GM12878 (cell line): ENCODE data around the gene TMPRSS6. TPM values are rescaled to one million over a fixed set of nuclear protein-coding genes. Genes with fewer than 3 reads are reported as not detected.

ENCODE experiments used
- ATAC-seq: fragments of 200-7000 bp; cut with Tn5 transposase; 3 replicates; pipeline ENCODE4 v1.9.1; 2020; ENCODE audit warnings: mild to moderate bottlenecking, moderate library complexity
- BruUV-seq: library from RNA; stranded (reverse); fragments of 400-500 nt; replicated peaks from 2 replicates; lab custom pipeline; 2021; lab: Mats Ljungman, UMichigan
- CTCF ChIA-PET: fragments of 300-600 bp; sonication (Branson Sonifier 250); formaldehyde crosslinking; extraction: SDS; loops from one replicate; lab custom pipeline; 2021; ENCODE audit warnings: inconsistent platforms; lab: Yijun Ruan, JAX
- POLR2A ChIA-PET: fragments of 350-600 bp; formaldehyde crosslinking; extraction: SDS; loops from one replicate; lab custom pipeline; 2021; ENCODE audit warnings: inconsistent platforms; lab: Charles Lee
- RAD21 ChIA-PET: fragments of 300-600 bp; sonication (Branson Sonifier 250); formaldehyde crosslinking; loops from one replicate; lab custom pipeline; 2023; ENCODE audit warnings: antibody characterized with exemption; ENCODE audit not compliant: unreplicated experiment; lab: Charles Lee
- SMC1A ChIA-PET: fragments of 300-600 bp; sonication (Branson Sonifier 250); formaldehyde crosslinking; loops from one replicate; lab custom pipeline; 2023; ENCODE audit not compliant: unreplicated experiment, uncharacterized antibody; lab: Charles Lee
- DNase-seq: peaks from one replicate; pipeline ENCODE4 v3.0.0-alpha.2; 2011; ENCODE audit warnings: low read depth, low spot score
- FAIRE-seq: peaks from 3 replicates; lab custom pipeline; 2011; peaks lifted over from hg19 to GRCh38; lab: Jason Lieb, UNC
- H2AFZ ChIP-seq: 2 replicates; pipeline ENCODE4 v1.6.0; 2011; ENCODE audit warnings: low read depth, low read length, control low read depth; ENCODE audit not compliant: control insufficient read depth
- H3K27ac ChIP-seq: 2 replicates; pipeline ENCODE4 v1.5.1; 2011; ENCODE audit warnings: control low read depth; ENCODE audit not compliant: control insufficient read depth, insufficient read depth
- H3K27me3 ChIP-seq, 2 experiments: replicated peaks in 1 of 2; 2 replicates each; pipeline versions ENCODE4 v1.6.0 to v1.6.1; 2011; ENCODE audit warnings: low read length in 1 of 2; ENCODE audit not compliant: control insufficient read depth in 2 of 2, insufficient read depth in 2 of 2
- H3K36me3 ChIP-seq, 2 experiments: 2 replicates each; pipeline ENCODE4 v1.5.1; 2011; ENCODE audit warnings: low read length in 1 of 2; ENCODE audit not compliant: control insufficient read depth in 2 of 2, insufficient read depth in 2 of 2
- H3K4me1 ChIP-seq: 2 replicates; pipeline ENCODE4 v1.6.1; 2011; ENCODE audit warnings: mild to moderate bottlenecking, low read length, moderate library complexity, mixed read lengths; ENCODE audit not compliant: control insufficient read depth, insufficient read depth
- H3K4me2 ChIP-seq: 2 replicates; pipeline ENCODE4 v1.6.0; 2011; ENCODE audit warnings: control low read depth; ENCODE audit not compliant: control insufficient read depth, insufficient read depth
- H3K4me3 ChIP-seq: fragments of 200-600 bp; sonication (generic); 2 replicates; pipeline ENCODE4 v1.5.1; 2016
- H3K79me2 ChIP-seq: 2 replicates; pipeline ENCODE4 v1.6.0; 2011; ENCODE audit warnings: low read length; ENCODE audit not compliant: control insufficient read depth, insufficient read depth
- H3K9ac ChIP-seq: 2 replicates; pipeline ENCODE4 v1.8.0; 2011; ENCODE audit warnings: low read length, control low read depth, mixed read lengths; ENCODE audit not compliant: control insufficient read depth, insufficient read depth
- H3K9me3 ChIP-seq: replicated peaks from 3 replicates; pipeline ENCODE4 v1.5.1; 2011; ENCODE audit warnings: mild to moderate bottlenecking, low read length; ENCODE audit not compliant: control insufficient read depth, insufficient read depth
- H4K20me1 ChIP-seq: 2 replicates; pipeline ENCODE4 v1.6.0; 2011; ENCODE audit not compliant: control insufficient read depth, insufficient read depth
- CBX5 ChIP-seq: sonication (generic); IDR thresholded peaks from 2 replicates; pipeline ENCODE4 v1.6.1; 2016; ENCODE audit warnings: low read depth, moderate library complexity, mild to moderate bottlenecking, inconsistent platforms
- HDGF ChIP-seq: fragments of 450-650 bp; IDR thresholded peaks from 2 replicates; pipeline ENCODE4 v1.6.1; 2016; ENCODE audit warnings: antibody characterized with exemption
- IRF4 ChIP-seq: IDR thresholded peaks from 2 replicates; pipeline ENCODE4 v1.6.1; 2011; ENCODE audit warnings: low read depth, low read length
- JUND ChIP-seq: IDR thresholded peaks from 2 replicates; pipeline ENCODE4 v1.6.1; 2012; ENCODE audit warnings: low read depth, mild to moderate bottlenecking, low read length, improper control_type of control experiment, moderate library complexity
- MEF2B ChIP-seq: fragments of 450-650 bp; IDR thresholded peaks from 2 replicates; pipeline ENCODE4 v1.6.1; 2018; ENCODE audit warnings: mild to moderate bottlenecking, moderate library complexity; ENCODE audit not compliant: partially characterized antibody, poor library complexity, severe bottlenecking
- MTA2 ChIP-seq: fragments of 450-650 bp; IDR thresholded peaks from 2 replicates; pipeline ENCODE4 v1.6.1; 2016; ENCODE audit warnings: low read depth, mild to moderate bottlenecking, moderate library complexity
- MTA3 ChIP-seq: IDR thresholded peaks from 2 replicates; pipeline ENCODE4 v1.6.1; 2012; ENCODE audit warnings: low read length, inconsistent platforms, borderline replicate concordance
- SMAD5 ChIP-seq: IDR thresholded peaks from 2 replicates; pipeline ENCODE4 v1.6.1; 2016; ENCODE audit warnings: antibody characterized with exemption, low read depth
- TAF1 ChIP-seq: IDR thresholded peaks from 2 replicates; pipeline ENCODE4 v1.6.1; 2011; ENCODE audit warnings: mild to moderate bottlenecking, low read depth, low read length, borderline replicate concordance
- TBL1XR1 ChIP-seq: IDR thresholded peaks from 2 replicates; pipeline ENCODE4 v1.6.1; 2012; ENCODE audit warnings: low read depth, low read length, improper control_type of control experiment
- WGBS: methylation state at CpG from one replicate; pipeline ENCODE4 v1.1.6; 2016; ENCODE audit warnings: low lambda C conversion rate; ENCODE audit not compliant: insufficient replicate concordance, insufficient coverage; ENCODE audit errors: missing lambda C conversion rate; 5-methylcytosine and 5-hydroxymethylcytosine counted together
- in situ Hi-C: fragments of 300-500 bp; cut with MboI; formaldehyde crosslinking; loops from 9 replicates; pipeline ENCODE4 v1.14.3; 2018; ENCODE audit warnings: mixed read lengths
- intact Hi-C: fragments of 100-400 bp; cut with micrococcal nuclease; formaldehyde crosslinking; loops from one replicate; pipeline ENCODE4 v1.14.2; 2022; ENCODE audit not compliant: unreplicated experiment
- polyA plus RNA-seq, 11 experiments: library from polyadenylated mRNA; depleted of rRNA in 4 of 11; unstranded in 6 of 11; stranded (reverse) in 5 of 11; fragments of >200 nt; fragmentation: Nextera tagmentation in 4 of 11; fragmentation: Illumina TruSeq in 1 of 11; extraction: Ambion mirVana in 4 of 11; extraction: Trizol in 1 of 11; gene quantifications; 1 replicate in 1 of 11; 2 replicates in 10 of 11; pipeline versions ENCODE4 v1.2.1 to v1.2.3, GENCODE V29; 2011 to 2016; ENCODE audit warnings: inconsistent platforms in 2 of 11, missing spikeins in 2 of 11, low read depth in 1 of 11
- total RNA-seq, 4 experiments: library from RNA; depleted of rRNA in 3 of 4; stranded (reverse); fragments of >200 nt in 3 of 4; fragmentation: Illumina TruSeq in 1 of 4; extraction: Trizol in 1 of 4; gene quantifications; 2 replicates each; pipeline versions ENCODE4 v1.2.1 to v1.2.3, GENCODE V29; 2013 to 2021
- TF ChIP-seq, protein P1 (sequence below): fragments of 450-650 bp; formaldehyde crosslinking; IDR thresholded peaks from 2 replicates; pipeline ENCODE4 v1.4.0; 2022; ENCODE audit warnings: mild to moderate bottlenecking, moderate library complexity

Gene TMPRSS6
- total and polyA plus RNA-seq, 10 of the 15 experiments (the other 5 are each of a cell fraction or from before 2014, with no cell fraction given): 0.06 to 0.69 (median 0.19) TPM; not detected in 6

DNA sequence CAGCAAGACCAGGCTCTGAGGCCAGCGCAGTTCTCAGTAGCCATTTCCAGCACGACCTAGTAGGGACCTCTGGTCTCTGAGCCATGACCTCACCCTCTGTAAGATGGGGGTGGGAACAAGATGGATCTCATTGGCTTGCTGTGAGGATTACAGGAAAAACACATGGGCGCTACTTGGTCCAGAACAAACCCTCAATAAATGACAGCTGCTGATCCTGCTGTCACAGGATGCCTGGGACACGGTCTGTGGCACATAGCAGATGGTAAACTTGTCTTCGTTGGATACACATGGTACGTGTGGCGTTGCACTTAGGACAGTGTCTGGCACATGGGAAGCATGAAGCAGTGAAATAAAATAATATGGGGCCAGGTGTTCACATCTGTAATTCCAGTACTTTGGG, 62.5 kb downstream of the TMPRSS6 start:
- ChIA-PET CTCF (interaction anchor here (0.7 to 4.6 kb wide), 10 partner anchors 14 to 213 kb away, joined by 3 to 27 read pairs (median 4); no protein-coding TSS in a partner anchor), POLR2A (no interaction called here), RAD21 (interaction anchor here (1.3 kb wide), 1 partner anchor 115 kb away, joined by 3 read pairs; no protein-coding TSS in a partner anchor), SMC1A (interaction anchor here (1.4 kb wide), 1 partner anchor 153 kb away, joined by 3 read pairs; no protein-coding TSS in a partner anchor)
- H3K27me3 ChIP-seq: peaks cover 0 to 2% of the 10 kb centered on the region in 2 experiments; a peak in 1 of 4 replicates
- intact Hi-C loops (loop anchor here (10.0 kb wide), 1 partner anchor 192 kb away; no protein-coding TSS in a partner anchor), in situ Hi-C loops (no loop called here)
- H3K79me2 ChIP-seq: no peaks in the 10 kb centered on the region
- no peak overlapping the region for H3K27ac ChIP-seq
- no peak overlapping the region for H3K9ac ChIP-seq
- no peaks in the 10 kb centered on the region for H3K36me3 ChIP-seq
- FAIRE-seq (no peak), ATAC-seq (no peak), DNase-seq (no peak)
- TF ChIP-seq SMAD5 (no peak), TAF1 (no peak), MTA2 (no peak), CBX5 (no peak), MTA3 (no peak), MEF2B (no peak)
- no peaks in the 10 kb centered on the region for H3K9me3 ChIP-seq
- WGBS: 57% methylated on average over 7 of the region's 7 CpGs
- H3K4me1 ChIP-seq: peaks cover 10% of the 10 kb centered on the region
- H2AFZ ChIP-seq: no peak overlapping the region
- H3K4me2 ChIP-seq: no peak overlapping the region
- BruUV-seq: no TSS peak
- no peak overlapping the region for H3K4me3 ChIP-seq
- no peaks in the 10 kb centered on the region for H4K20me1 ChIP-seq

DNA sequence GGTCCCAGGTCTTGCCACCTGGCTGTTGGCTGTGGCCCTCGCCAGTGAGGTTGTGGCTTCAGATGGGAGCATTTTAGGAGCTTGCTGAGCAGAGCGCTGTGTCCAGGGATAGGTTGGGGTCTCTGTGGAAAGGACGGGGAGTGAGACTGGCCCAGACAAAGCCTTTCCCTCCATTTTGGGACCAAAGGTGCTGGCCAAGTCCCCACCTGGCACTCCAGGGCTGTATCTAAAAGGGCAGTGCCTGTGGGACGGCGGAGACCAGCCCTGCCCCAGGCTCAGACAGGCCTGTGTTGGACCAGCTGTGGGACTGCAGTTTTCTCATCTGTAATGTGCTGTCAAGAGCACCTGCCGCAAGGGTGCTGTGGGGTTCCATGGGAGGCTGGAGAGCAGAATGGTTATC, 62.9 kb downstream of the TMPRSS6 start:
- no peaks in the 10 kb centered on the region for H3K9me3 ChIP-seq
- in situ Hi-C loops: no loop called here
- no peak for FAIRE-seq
- no peak overlapping the region for H3K27ac ChIP-seq
- no TSS peak for BruUV-seq
- SMC1A ChIA-PET: interaction anchor here (0.7 to 2.7 kb wide), 3 partner anchors 147 to 218 kb away, joined by 4 to 19 read pairs (median 5); no protein-coding TSS in a partner anchor
- no peak for ATAC-seq
- TF ChIP-seq HDGF: no peak
- TF ChIP-seq JUND: no peak
- TF ChIP-seq, protein P1, sequence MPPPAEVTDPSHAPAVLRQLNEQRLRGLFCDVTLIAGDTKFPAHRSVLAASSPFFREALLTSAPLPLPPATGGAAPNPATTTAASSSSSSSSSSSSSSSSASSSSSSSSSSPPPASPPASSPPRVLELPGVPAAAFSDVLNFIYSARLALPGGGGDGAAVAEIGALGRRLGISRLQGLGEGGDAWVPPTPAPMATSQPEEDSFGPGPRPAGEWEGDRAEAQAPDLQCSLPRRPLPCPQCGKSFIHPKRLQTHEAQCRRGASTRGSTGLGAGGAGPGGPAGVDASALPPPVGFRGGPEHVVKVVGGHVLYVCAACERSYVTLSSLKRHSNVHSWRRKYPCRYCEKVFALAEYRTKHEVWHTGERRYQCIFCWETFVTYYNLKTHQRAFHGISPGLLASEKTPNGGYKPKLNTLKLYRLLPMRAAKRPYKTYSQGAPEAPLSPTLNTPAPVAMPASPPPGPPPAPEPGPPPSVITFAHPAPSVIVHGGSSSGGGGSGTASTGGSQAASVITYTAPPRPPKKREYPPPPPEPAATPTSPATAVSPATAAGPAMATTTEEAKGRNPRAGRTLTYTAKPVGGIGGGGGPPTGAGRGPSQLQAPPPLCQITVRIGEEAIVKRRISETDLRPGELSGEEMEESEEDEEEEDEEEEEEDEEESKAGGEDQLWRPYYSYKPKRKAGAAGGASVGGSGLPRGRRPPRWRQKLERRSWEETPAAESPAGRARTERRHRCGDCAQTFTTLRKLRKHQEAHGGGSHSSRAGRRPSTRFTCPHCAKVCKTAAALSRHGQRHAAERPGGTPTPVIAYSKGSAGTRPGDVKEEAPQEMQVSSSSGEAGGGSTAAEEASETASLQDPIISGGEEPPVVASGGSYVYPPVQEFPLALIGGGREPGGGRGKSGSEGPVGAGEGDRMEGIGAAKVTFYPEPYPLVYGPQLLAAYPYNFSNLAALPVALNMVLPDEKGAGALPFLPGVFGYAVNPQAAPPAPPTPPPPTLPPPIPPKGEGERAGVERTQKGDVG (CRISPR knock-in tag): no peak
- no peak for TF ChIP-seq IRF4
- no peak for TF ChIP-seq TBL1XR1
- H2AFZ ChIP-seq: no peak overlapping the region
- CTCF ChIA-PET: interaction anchor here (0.6 to 4.6 kb wide), 22 partner anchors 8 to 516 kb away, joined by 3 to 39 read pairs (median 5); partner anchors contain the start of genes IFT27, IL2RB, MPST and TST
- RAD21 ChIA-PET: interaction anchor here (0.7 to 1.9 kb wide), 7 partner anchors 101 to 191 kb away, joined by 3 to 10 read pairs (median 4); no protein-coding TSS in a partner anchor
- no peaks in the 10 kb centered on the region for H3K36me3 ChIP-seq
- no peak for DNase-seq
- H3K27me3 ChIP-seq: peaks cover 0 to 2% of the 10 kb centered on the region in 2 experiments; a peak in 1 of 4 replicates
- POLR2A ChIA-PET: no interaction called here
- H3K4me2 ChIP-seq: no peak overlapping the region
- H3K4me3 ChIP-seq: no peak overlapping the region
- WGBS: 78% methylated on average over 6 of the region's 6 CpGs
- intact Hi-C loops: loop anchor here (10.0 kb wide), 1 partner anchor 192 kb away; no protein-coding TSS in a partner anchor
- H3K4me1 ChIP-seq: peaks cover 10% of the 10 kb centered on the region
- H3K79me2 ChIP-seq: no peaks in the 10 kb centered on the region
- no peaks in the 10 kb centered on the region for H4K20me1 ChIP-seq
- H3K9ac ChIP-seq: no peak overlapping the region
